22Rv1 (cell line): ENCODE results near the gene TMEM54.

Source experiments
- H3K27ac ChIP-seq: fragments of 450-650 bp; 2 replicates; pipeline ENCODE4 v1.5.1; 2017
- CTCF ChIP-seq: fragments of 450-650 bp; IDR thresholded peaks from 2 replicates; pipeline ENCODE4 v1.5.1; 2017; ENCODE audit warnings: mild to moderate bottlenecking
- ZFX ChIP-seq: fragments of 450-650 bp; IDR thresholded peaks from 2 replicates; pipeline ENCODE4 v1.6.1; 2017; ENCODE audit warnings: antibody characterized with exemption, borderline replicate concordance

The TMEM54 gene

DNA sequence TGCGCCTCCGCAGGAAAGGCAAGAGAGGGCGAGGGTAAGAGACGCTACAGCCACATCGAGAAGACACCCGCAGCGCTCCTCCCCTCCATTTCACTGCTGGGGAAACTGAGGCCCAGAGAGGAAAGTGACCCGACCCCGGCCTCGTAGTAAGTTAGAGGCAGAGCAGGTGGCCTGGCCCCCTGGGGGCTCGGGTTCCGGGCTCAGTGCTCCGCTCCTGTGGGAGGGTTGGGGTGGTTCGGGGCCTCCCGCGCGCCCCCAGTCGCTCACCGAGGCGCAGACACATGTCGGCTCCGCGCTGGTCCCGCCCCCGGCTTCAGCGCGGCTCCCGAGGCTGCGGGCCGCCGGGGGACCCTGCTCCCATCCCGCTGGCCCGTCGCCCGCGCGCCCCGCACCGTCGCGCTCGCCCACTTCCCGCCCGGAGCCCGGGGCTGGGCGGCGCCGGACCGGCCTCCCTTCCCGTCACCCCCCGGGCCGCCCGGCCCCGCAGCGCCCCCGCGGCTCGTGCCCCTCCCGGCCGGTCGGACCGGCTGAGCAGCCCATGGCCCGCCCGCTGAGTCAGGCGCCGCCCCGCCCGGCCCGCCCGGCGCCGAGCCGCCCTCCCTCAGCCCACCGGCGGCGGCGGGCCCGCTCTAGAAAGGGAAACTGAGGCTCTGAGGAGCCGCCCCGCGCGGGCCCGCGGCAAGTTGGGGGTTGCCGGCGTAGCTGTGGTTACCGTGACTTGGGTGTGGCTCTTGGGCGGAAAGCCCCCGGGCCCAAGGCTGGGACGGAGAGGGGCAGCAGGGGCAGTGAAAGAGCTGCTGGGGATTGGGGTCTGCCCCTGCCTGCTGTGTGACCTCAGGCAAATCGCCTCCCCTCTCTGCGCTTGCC, at the start of gene TMEM54:
Gene TMEM54 (minus strand): TSS at position 434 of the 867 bp plus-strand sequence. CDS start 151 bp downstream, at position 283.
- TF ChIP-seq CTCF (peak; percentile 22), ZFX (no peak)
- peak within 1 kb of the TSS; percentile 89 for H3K27ac ChIP-seq

- peak overlapping the region; percentile 34 for H3K27ac ChIP-seq
- no peak for TF ChIP-seq ZFX
Measured at GRCh38 chr1:32949519-32949918, 48.3 kb upstream of the TMEM54 start.

- H3K27ac ChIP-seq, result peak overlapping the region; percentile 34
- TF ChIP-seq CTCF (no peak), ZFX (no peak)
Measured at GRCh38 chr1:32948905-32949304, 47.7 kb upstream of the TMEM54 start.

DNA sequence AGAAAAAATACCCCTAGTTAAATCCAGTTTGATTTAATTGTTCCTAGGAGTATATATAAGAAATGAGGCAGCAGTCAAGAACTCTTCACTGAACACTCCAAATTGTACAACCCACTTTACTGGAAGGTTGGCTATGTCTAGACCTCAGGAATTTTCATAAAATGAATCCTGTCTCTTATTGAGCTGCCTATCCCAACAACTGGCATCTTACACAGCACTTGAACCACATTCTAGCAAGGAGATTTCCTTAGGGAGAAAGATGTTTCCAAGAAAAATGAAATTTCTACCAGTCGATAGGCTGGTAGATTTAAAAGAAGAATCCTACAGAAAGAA, 47.2 kb upstream of the TMEM54 start:
- TF ChIP-seq ZFX (no peak), CTCF (no peak)
- H3K27ac ChIP-seq, result peak overlapping the region; percentile 34

DNA sequence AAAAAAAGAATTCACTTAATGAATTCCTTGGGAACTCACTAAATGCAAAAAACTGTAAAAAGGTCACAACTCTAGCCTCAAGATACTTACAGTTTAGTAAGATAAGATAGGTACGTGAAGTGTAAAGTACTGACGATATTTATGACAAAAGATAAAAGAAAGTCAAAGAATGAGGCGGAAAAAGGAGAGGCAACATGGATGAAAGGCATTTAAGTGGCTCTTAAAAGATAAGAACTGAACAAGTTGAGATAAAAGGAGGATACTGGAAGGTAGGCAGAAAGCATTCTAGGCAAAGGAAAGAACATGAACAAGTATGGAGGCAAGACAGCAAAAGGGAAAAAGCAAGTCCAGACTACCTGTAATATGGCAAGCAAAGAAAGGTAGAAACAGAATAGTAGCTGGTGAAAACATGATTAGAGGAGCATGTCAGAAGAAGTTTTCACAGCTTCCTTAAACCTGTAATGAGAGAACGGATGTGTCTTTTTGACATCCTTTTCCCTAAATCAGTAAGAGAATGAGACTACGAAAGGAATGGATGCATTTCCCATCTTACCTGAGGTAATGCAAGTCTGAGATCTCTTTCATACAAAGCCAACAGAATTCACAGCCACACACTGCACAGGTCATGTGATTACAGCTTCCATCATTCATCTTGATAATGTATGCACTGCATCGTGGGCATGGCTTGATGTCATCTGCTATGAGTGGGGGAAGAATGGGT, 46.6 kb upstream of the TMEM54 start:
- H3K27ac ChIP-seq, result no peak overlapping the region
- TF ChIP-seq CTCF, result no peak
- TF ChIP-seq ZFX, result no peak

- TF ChIP-seq CTCF (no peak), ZFX (no peak)
- H3K27ac ChIP-seq, result no peak overlapping the region
Measured at GRCh38 chr1:32946413-32946812, 45.2 kb upstream of the TMEM54 start.

DNA sequence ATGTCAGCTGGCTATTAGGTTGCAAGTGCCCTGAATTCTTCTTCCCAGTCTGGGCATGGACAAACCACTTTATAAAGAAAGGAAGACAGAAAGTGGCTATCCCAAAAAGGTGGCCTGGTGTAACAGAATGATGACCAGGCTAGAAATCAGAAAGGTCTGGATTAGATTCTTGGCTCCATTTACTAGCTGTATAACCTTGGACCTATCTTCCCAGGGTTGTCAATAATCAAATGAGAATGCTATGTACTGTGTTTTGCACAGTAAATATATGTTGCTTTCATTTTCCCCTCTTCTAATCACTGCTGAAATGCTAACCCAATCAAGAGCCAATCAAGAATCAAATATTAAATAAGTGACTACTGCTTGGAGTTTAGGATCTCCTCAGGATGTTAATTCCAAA, 43.0 kb upstream of the TMEM54 start:
- TF ChIP-seq CTCF, result no peak
- TF ChIP-seq ZFX, result no peak
- no peak overlapping the region for H3K27ac ChIP-seq
